Smooth muscle cell (in vitro differentiated cells): ENCODE measurements around the gene CNTF. TPM values are rescaled to one million over a fixed set of nuclear protein-coding genes. Genes with fewer than 3 reads are reported as not detected.

ENCODE experiments used
- DNase-seq: peaks from one replicate; lab custom pipeline; 2025; ENCODE audit not compliant: unreplicated experiment; lab: John Stamatoyannopoulos, UW
- H2AFZ ChIP-seq: fragments of 200-600 bp; sonication (generic); 2 replicates; pipeline ENCODE4 v1.6.0; 2016; ENCODE audit warnings: antibody characterized with exemption, low read depth, mild to moderate bottlenecking
- H3F3A ChIP-seq: fragments of 200-600 bp; sonication (generic); 2 replicates; pipeline ENCODE4 v1.6.0; 2017; ENCODE audit warnings: antibody characterized with exemption, low read depth
- H3K27ac ChIP-seq: fragments of 200-600 bp; sonication (generic); 2 replicates; pipeline ENCODE4 v1.5.1; 2016; ENCODE audit warnings: low read depth, mild to moderate bottlenecking
- H3K27me3 ChIP-seq: fragments of 200-600 bp; sonication (generic); 2 replicates; pipeline ENCODE4 v1.6.1; 2016; ENCODE audit warnings: low read depth, mild to moderate bottlenecking
- H3K36me3 ChIP-seq: fragments of 200-600 bp; sonication (generic); 2 replicates; pipeline ENCODE4 v1.5.1; 2016; ENCODE audit warnings: low read depth
- H3K4me1 ChIP-seq: fragments of 200-600 bp; sonication (generic); 2 replicates; pipeline ENCODE4 v1.5.1; 2016; ENCODE audit warnings: low read depth
- H3K4me2 ChIP-seq: fragments of 200-600 bp; sonication (generic); 2 replicates; pipeline ENCODE4 v1.6.0; 2016; ENCODE audit warnings: mild to moderate bottlenecking
- H3K4me3 ChIP-seq: fragments of 200-600 bp; sonication (generic); 2 replicates; pipeline ENCODE4 v1.5.1; 2016; ENCODE audit warnings: mild to moderate bottlenecking
- H3K79me2 ChIP-seq: fragments of 200-600 bp; sonication (generic); 2 replicates; pipeline ENCODE4 v1.6.0; 2016; ENCODE audit warnings: low read depth, mild to moderate bottlenecking
- H3K9ac ChIP-seq: fragments of 200-600 bp; sonication (generic); 2 replicates; pipeline ENCODE4 v1.6.0; 2016; ENCODE audit warnings: low read depth
- H3K9me3 ChIP-seq: fragments of 200-600 bp; sonication (generic); replicated peaks from 2 replicates; pipeline ENCODE4 v1.5.1; 2016; ENCODE audit warnings: low read depth
- H4K20me1 ChIP-seq: fragments of 200-600 bp; sonication (generic); 2 replicates; pipeline ENCODE4 v1.6.0; 2016; ENCODE audit warnings: low read depth
- CTCF ChIP-seq: fragments of 200-600 bp; sonication (generic); IDR thresholded peaks from 2 replicates; pipeline ENCODE4 v1.5.1; 2017; ENCODE audit warnings: borderline replicate concordance, mild to moderate bottlenecking, antibody characterized with exemption; ENCODE audit not compliant: insufficient read depth, poor library complexity, severe bottlenecking
- WGBS: methylation state at CpG from one replicate; pipeline ENCODE4 v1.1.7; 2016; ENCODE audit warnings: low lambda C conversion rate; 5-methylcytosine and 5-hydroxymethylcytosine counted together
- polyA plus RNA-seq: library from polyadenylated mRNA; unstranded; fragments of >200 nt; fragmentation: Nextera tagmentation; extraction: Ambion mirVana; gene quantifications from 2 replicates; pipeline ENCODE4 v1.2.1, GENCODE V29; 2016
- total RNA-seq: library from RNA; depleted of rRNA; stranded (reverse); fragments of >200 nt; gene quantifications from 2 replicates; pipeline ENCODE4 v1.2.3, GENCODE V29; 2014

CNTF gene
- total and polyA plus RNA-seq, 2 experiments from 2014 or later = 0.66 to 2.2 TPM

- no peaks in the 10 kb centered on the region for H3K9me3 ChIP-seq
- H3K4me2 ChIP-seq = peak within 1 kb of the TSS; percentile 89
- peaks cover 9% of the 10 kb centered on the region for H4K20me1 ChIP-seq
- 94% methylated on average over 6 of the region's 6 CpGs for WGBS
- H3K27ac ChIP-seq = peak within 1 kb of the TSS; percentile 100
- no peaks in the 10 kb centered on the region for H3K27me3 ChIP-seq
- H2AFZ ChIP-seq = no peak within 1 kb of the TSS
- H3K36me3 ChIP-seq = no peaks in the 10 kb centered on the region
- TF ChIP-seq CTCF = no peak
- H3F3A ChIP-seq = peaks cover 16% of the 10 kb centered on the region
- H3K4me1 ChIP-seq = peaks cover 14% of the 10 kb centered on the region
- peak within 1 kb of the TSS; percentile 78 for H3K4me3 ChIP-seq
- DNase-seq = no peak
- peak within 1 kb of the TSS; percentile 100 for H3K9ac ChIP-seq
- H3K79me2 ChIP-seq = peaks cover 9% of the 10 kb centered on the region
Observed at GRCh38 chr11:58575377-58576020, 47.0 kb upstream of the CNTF start, which contains the start of gene LPXN. Gene LPXN, minus strand, starts transcription at chr11:58575856. Its CDS starts 84 bp downstream, at chr11:58575772.

GRCh38 chr11:58576887-58577471 lies 45.5 kb upstream of the CNTF start:
- Histone ChIP-seq H3K4me2 (peak overlapping the region; percentile 89), H3K4me1 (peaks cover 27% of the 10 kb centered on the region), H3F3A (peaks cover 16% of the 10 kb centered on the region), H3K9me3 (no peaks in the 10 kb centered on the region), H3K27ac (peak overlapping the region; percentile 100), H3K27me3 (no peaks in the 10 kb centered on the region), H3K9ac (peak overlapping the region; percentile 100), H2AFZ (no peak overlapping the region), H4K20me1 (peaks cover 22% of the 10 kb centered on the region), H3K79me2 (peaks cover 24% of the 10 kb centered on the region), H3K36me3 (no peaks in the 10 kb centered on the region), H3K4me3 (peak overlapping the region; percentile 78)
- WGBS = 59% methylated on average over 4 of the region's 4 CpGs
- TF ChIP-seq CTCF = peak; percentile 17
- no peak for DNase-seq

GRCh38 chr11:58577555-58578135 lies 44.8 kb upstream of the CNTF start:
- no peaks in the 10 kb centered on the region for H3K27me3 ChIP-seq
- peak overlapping the region; percentile 100 for H3K9ac ChIP-seq
- DNase-seq = peak; percentile 83
- peaks cover 28% of the 10 kb centered on the region for H4K20me1 ChIP-seq
- no peaks in the 10 kb centered on the region for H3K9me3 ChIP-seq
- TF ChIP-seq CTCF = no peak
- peaks cover 31% of the 10 kb centered on the region for H3K79me2 ChIP-seq
- peaks cover 30% of the 10 kb centered on the region for H3K4me1 ChIP-seq
- H3K27ac ChIP-seq = peak overlapping the region; percentile 100
- under 1% methylated on average over 21 of the region's 21 CpGs for WGBS
- no peak overlapping the region for H2AFZ ChIP-seq
- peak overlapping the region; percentile 78 for H3K4me3 ChIP-seq
- peak overlapping the region; percentile 89 for H3K4me2 ChIP-seq
- H3F3A ChIP-seq = peaks cover 16% of the 10 kb centered on the region
- H3K36me3 ChIP-seq = no peaks in the 10 kb centered on the region
